ENCODE data around the gene PHOX2A.

DNA sequence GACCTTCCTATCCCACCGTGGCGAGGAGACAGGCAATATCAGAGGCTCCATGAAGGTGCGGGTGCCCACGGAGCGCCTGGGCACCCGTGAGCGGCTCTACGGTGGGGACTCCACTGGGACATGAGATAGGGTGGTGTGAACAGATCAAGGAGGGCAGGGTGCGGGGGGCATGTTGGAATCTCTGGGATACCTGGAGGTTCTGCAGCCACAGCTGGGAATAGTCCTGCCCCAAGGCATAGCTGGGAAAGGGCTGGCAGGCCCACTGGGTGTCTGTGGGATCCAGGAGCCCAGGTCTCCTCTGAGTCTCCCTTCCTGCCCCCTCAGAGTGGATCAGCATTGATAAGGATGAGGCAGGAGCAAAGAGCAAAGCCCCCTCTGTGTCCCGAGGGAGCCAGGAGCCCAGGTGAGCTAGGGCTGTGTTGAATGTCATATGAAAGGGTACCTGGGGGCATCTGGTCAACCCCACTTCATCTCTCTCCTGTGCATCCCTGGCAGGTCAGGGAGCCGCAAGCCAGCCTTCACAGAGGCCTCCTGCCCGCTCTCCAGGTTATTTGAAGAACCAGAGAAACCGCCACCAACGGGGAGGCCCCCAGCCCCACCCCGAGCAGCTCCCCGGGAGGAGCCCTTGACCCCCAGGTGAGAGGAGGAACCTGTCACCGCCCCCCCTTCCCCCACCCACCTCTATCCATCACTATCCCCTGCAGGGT lies 8.5 kb downstream of the PHOX2A start:
- TF ChIP-seq, protein P1, sequence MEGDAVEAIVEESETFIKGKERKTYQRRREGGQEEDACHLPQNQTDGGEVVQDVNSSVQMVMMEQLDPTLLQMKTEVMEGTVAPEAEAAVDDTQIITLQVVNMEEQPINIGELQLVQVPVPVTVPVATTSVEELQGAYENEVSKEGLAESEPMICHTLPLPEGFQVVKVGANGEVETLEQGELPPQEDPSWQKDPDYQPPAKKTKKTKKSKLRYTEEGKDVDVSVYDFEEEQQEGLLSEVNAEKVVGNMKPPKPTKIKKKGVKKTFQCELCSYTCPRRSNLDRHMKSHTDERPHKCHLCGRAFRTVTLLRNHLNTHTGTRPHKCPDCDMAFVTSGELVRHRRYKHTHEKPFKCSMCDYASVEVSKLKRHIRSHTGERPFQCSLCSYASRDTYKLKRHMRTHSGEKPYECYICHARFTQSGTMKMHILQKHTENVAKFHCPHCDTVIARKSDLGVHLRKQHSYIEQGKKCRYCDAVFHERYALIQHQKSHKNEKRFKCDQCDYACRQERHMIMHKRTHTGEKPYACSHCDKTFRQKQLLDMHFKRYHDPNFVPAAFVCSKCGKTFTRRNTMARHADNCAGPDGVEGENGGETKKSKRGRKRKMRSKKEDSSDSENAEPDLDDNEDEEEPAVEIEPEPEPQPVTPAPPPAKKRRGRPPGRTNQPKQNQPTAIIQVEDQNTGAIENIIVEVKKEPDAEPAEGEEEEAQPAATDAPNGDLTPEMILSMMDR (IDR thresholded peaks at IDR 0.05; ENCODE audit: insufficient read depth, low read length), result no peak
- TF ChIP-seq GABPA (IDR thresholded peaks at IDR 0.05; ENCODE audit: low read depth), result no peak
- TF ChIP-seq POLR2AphosphoS5 (IDR thresholded peaks at IDR 0.05; ENCODE audit: low read depth), result no peak
